ENCODE measurements around the gene GID4. TPM values are rescaled to one million over a fixed set of nuclear protein-coding genes. Genes with fewer than 3 reads are reported as not detected.

GID4 gene
- total RNA-seq, 5 donors from 2014 or later (not counting 1 experiment from before 2014, with no cell fraction given) = 7.9 to 12.3 (median 10.0) TPM

- WGBS (ENCODE audit: insufficient coverage) = 45% methylated on average over 3 of the region's 7 CpGs
- Mint-ChIP-seq H3K27ac (no peak overlapping the region), H3K4me3 (no peak overlapping the region), H3K9me3 (no peaks in the 10 kb centered on the region), H3K27me3 (no peaks in the 10 kb centered on the region), H3K4me1 (no peaks in the 10 kb centered on the region), H3K36me3 (no peaks in the 10 kb centered on the region)
- ATAC-seq (replicated peaks in 1 of 4) (no peak), DNase-seq (no peak)
- Histone ChIP-seq H3K27me3 (replicated peaks in 1 of 2; ENCODE audit: control insufficient read depth in 2 of 2, extremely low read depth in 1 of 2, insufficient read depth in 2 of 2, low read length in 1 of 2) (peaks cover 0 to 6% of the 10 kb centered on the region in 2 experiments), H3K9me3 (no peaks in the 10 kb centered on the region), H3K4me1 (ENCODE audit: control insufficient read depth in 1 of 2, extremely low read depth in 1 of 2, insufficient read depth in 2 of 2, low read length in 2 of 2) (no peaks in the 10 kb centered on the region), H3K4me3 (ENCODE audit: control insufficient read depth in 1 of 2, extremely low read depth in 1 of 2, low read length in 1 of 2) (no peak overlapping the region), H3K36me3 (ENCODE audit: control insufficient read depth in 2 of 2, extremely low read depth in 1 of 2, insufficient read depth in 1 of 2, low read length in 1 of 2) (no peaks in the 10 kb centered on the region), H3K27ac (ENCODE audit: low read length) (no peak overlapping the region)
- ChIA-PET POLR2A (no interaction called here), CTCF (no interaction called here)
Measured at GRCh38 chr17:18115517-18115916, 76.3 kb downstream of the GID4 start.

- Mint-ChIP-seq H3K4me3 (no peak overlapping the region), H3K4me1 (no peaks in the 10 kb centered on the region), H3K27ac (no peak overlapping the region), H3K27me3 (no peaks in the 10 kb centered on the region), H3K9me3 (no peaks in the 10 kb centered on the region), H3K36me3 (no peaks in the 10 kb centered on the region)
- DNase-seq = no peak
- Histone ChIP-seq H3K4me1 (ENCODE audit: control insufficient read depth in 1 of 2, extremely low read depth in 1 of 2, insufficient read depth in 2 of 2, low read length in 2 of 2) (no peaks in the 10 kb centered on the region), H3K4me3 (ENCODE audit: control insufficient read depth in 1 of 2, extremely low read depth in 1 of 2, low read length in 1 of 2) (no peak overlapping the region), H3K27me3 (replicated peaks in 1 of 2; ENCODE audit: control insufficient read depth in 2 of 2, extremely low read depth in 1 of 2, insufficient read depth in 2 of 2, low read length in 1 of 2) (peaks cover 0 to 6% of the 10 kb centered on the region in 2 experiments), H3K27ac (ENCODE audit: low read length) (no peak overlapping the region), H3K36me3 (ENCODE audit: control insufficient read depth in 2 of 2, extremely low read depth in 1 of 2, insufficient read depth in 1 of 2, low read length in 1 of 2) (no peaks in the 10 kb centered on the region), H3K9me3 (no peaks in the 10 kb centered on the region)
- POLR2A ChIA-PET = no interaction called here
- WGBS (ENCODE audit: insufficient coverage) = 78% methylated on average over 5 of the region's 5 CpGs
- no peak for ATAC-seq (replicated peaks in 1 of 4)
- CTCF ChIA-PET = no interaction called here
Measured at GRCh38 chr17:18116078-18116477, 76.9 kb downstream of the GID4 start.

GRCh38 chr17:18117533-18117932 lies 78.3 kb downstream of the GID4 start:
- H3K27ac Mint-ChIP-seq = no peak overlapping the region
- Histone ChIP-seq H3K27me3 (replicated peaks in 1 of 2; ENCODE audit: control insufficient read depth in 2 of 2, extremely low read depth in 1 of 2, insufficient read depth in 2 of 2, low read length in 1 of 2) (peaks cover 0 to 10% of the 10 kb centered on the region in 2 experiments), H3K36me3 (ENCODE audit: control insufficient read depth in 2 of 2, extremely low read depth in 1 of 2, insufficient read depth in 1 of 2, low read length in 1 of 2) (no peaks in the 10 kb centered on the region), H3K9me3 (no peaks in the 10 kb centered on the region), H3K27ac (ENCODE audit: low read length) (no peak overlapping the region), H3K4me3 (ENCODE audit: control insufficient read depth in 1 of 2, extremely low read depth in 1 of 2, low read length in 1 of 2) (no peak overlapping the region), H3K4me1 (ENCODE audit: control insufficient read depth in 1 of 2, extremely low read depth in 1 of 2, insufficient read depth in 2 of 2, low read length in 2 of 2) (no peaks in the 10 kb centered on the region)
- H3K4me1 Mint-ChIP-seq = no peaks in the 10 kb centered on the region
- ChIA-PET CTCF (interaction anchor here in 1 of 2 donors (0.5 kb wide), 1 partner anchor 1351 kb away, joined by 9 read pairs; no protein-coding TSS in a partner anchor), POLR2A (no interaction called here)
- no peaks in the 10 kb centered on the region for H3K9me3 Mint-ChIP-seq
- no peak overlapping the region for H3K4me3 Mint-ChIP-seq
- no CpG with 5 or more reads among the region's 1 CpG for WGBS (ENCODE audit: insufficient coverage)
- no peaks in the 10 kb centered on the region for H3K36me3 Mint-ChIP-seq
- no peak for DNase-seq
- no peak for ATAC-seq (replicated peaks in 1 of 4)
- H3K27me3 Mint-ChIP-seq = no peaks in the 10 kb centered on the region

Other genes starting within 250 kb of the GID4 start
- 100 to 1,000 TPM in 2 of 5 donors, 10 to 100 TPM in 3; 24.6 to 279 (median 38.9) TPM for gene SREBF1, start 202.4 kb upstream of the GID4 start, total RNA-seq
- 10 to 100 TPM; 57.5 to 71.5 (median 61.9) TPM for gene TOM1L2, start 67.0 kb upstream of the GID4 start, total RNA-seq
- gene DRC3, start 66.5 kb upstream of the GID4 start, total RNA-seq = under 1 TPM in 3 of 5 donors, not detected in 2; 0.32 to 0.58 (median 0.53) TPM
- 10 to 100 TPM; 23.6 to 32.9 (median 27.7) TPM for gene ATPAF2, start 240 bp upstream of the GID4 start, total RNA-seq
- gene DRG2, start 48.5 kb downstream of the GID4 start, total RNA-seq = 10 to 100 TPM; 48.1 to 65.7 (median 57.3) TPM
- 1 to 10 TPM in 4 of 5 donors, under 1 TPM in 1; 0.76 to 1.9 (median 1.3) TPM for gene MYO15A, start 69.3 kb downstream of the GID4 start, total RNA-seq
- 100 to 1,000 TPM in 4 of 5 donors, 10 to 100 TPM in 1; 99.0 to 122 (median 103) TPM for gene ALKBH5, start 144.4 kb downstream of the GID4 start, total RNA-seq
- gene LLGL1, start 186.2 kb downstream of the GID4 start, total RNA-seq = 10 to 100 TPM; 13.1 to 24.3 (median 23.2) TPM
- gene FLII, start 219.3 kb downstream of the GID4 start, total RNA-seq = 100 to 1,000 TPM; 257 to 389 (median 319) TPM
- gene MIEF2, start 221.3 kb downstream of the GID4 start, total RNA-seq = 10 to 100 TPM in 4 of 5 donors, 1 to 10 TPM in 1; 10.0 to 19.7 (median 17.6) TPM

Measured in T-cell (primary cell).